NCI-H1417 (cell line): ENCODE measurements around the gene BCR.
"Not testable (repeated sequence)": the region's sequence is repeated elsewhere in the genome, so short reads cannot be mapped to it uniquely, and the experiment has no call there.

ENCODE experiments used
- DNase-seq, 3 experiments: peaks; one replicate each; lab custom pipeline; 2025; lab: John Stamatoyannopoulos, UW

The BCR gene

GRCh38 chr22:23289851-23290724 is 109.8 kb downstream of the BCR start:
- DNase-seq, result peak; percentile 3 to 44 (median 4)

- DNase-seq, result no peak
Measured at GRCh38 chr22:23291806-23292452, 111.6 kb downstream of the BCR start.

- DNase-seq, result no peak
Measured at GRCh38 chr22:23292453-23293350, 112.4 kb downstream of the BCR start.

GRCh38 chr22:23293720-23294119 is 113.4 kb downstream of the BCR start:
- no peak for DNase-seq

- no peak for DNase-seq
Measured at GRCh38 chr22:23294221-23294620, 113.9 kb downstream of the BCR start.

GRCh38 chr22:23300476-23300875 is 120.2 kb downstream of the BCR start:
- DNase-seq, result no peak

- DNase-seq, result no peak
Measured at GRCh38 chr22:23301591-23301990, 121.3 kb downstream of the BCR start.

- DNase-seq, result no peak
Measured at GRCh38 chr22:23302171-23303002, 122.1 kb downstream of the BCR start.

- DNase-seq, result no peak
Measured at GRCh38 chr22:23305321-23305910, 125.1 kb downstream of the BCR start.

- DNase-seq, result peak in 1 of 3 experiments; percentile 45
Measured at GRCh38 chr22:23305922-23306374, 125.6 kb downstream of the BCR start.

- no peak for DNase-seq
Measured at GRCh38 chr22:23306438-23306921, 126.2 kb downstream of the BCR start.

- DNase-seq, result no peak
Measured at GRCh38 chr22:23306926-23307325, 126.6 kb downstream of the BCR start.

- not testable (repeated sequence) for DNase-seq
Measured at GRCh38 chr22:23307511-23307910, 127.2 kb downstream of the BCR start.

GRCh38 chr22:23309261-23309660 is 129.0 kb downstream of the BCR start:
- not testable (repeated sequence) for DNase-seq

GRCh38 chr22:23310443-23311097 is 130.3 kb downstream of the BCR start:
- not testable (repeated sequence) for DNase-seq

- not testable (repeated sequence) for DNase-seq
Measured at GRCh38 chr22:23311635-23312420, 131.5 kb downstream of the BCR start.

GRCh38 chr22:23313791-23314567 is 133.7 kb downstream of the BCR start:
- no peak for DNase-seq

- DNase-seq, result peak in 2 of 3 experiments; percentile 28 to 37
Measured at GRCh38 chr22:23315341-23315917, 135.1 kb downstream of the BCR start.
